ENCODE data around the gene RCCD1.

The RCCD1 gene

GRCh38 chr15:90979582-90979981 is 24.9 kb downstream of the RCCD1 start:
- TF ChIP-seq, protein P1, sequence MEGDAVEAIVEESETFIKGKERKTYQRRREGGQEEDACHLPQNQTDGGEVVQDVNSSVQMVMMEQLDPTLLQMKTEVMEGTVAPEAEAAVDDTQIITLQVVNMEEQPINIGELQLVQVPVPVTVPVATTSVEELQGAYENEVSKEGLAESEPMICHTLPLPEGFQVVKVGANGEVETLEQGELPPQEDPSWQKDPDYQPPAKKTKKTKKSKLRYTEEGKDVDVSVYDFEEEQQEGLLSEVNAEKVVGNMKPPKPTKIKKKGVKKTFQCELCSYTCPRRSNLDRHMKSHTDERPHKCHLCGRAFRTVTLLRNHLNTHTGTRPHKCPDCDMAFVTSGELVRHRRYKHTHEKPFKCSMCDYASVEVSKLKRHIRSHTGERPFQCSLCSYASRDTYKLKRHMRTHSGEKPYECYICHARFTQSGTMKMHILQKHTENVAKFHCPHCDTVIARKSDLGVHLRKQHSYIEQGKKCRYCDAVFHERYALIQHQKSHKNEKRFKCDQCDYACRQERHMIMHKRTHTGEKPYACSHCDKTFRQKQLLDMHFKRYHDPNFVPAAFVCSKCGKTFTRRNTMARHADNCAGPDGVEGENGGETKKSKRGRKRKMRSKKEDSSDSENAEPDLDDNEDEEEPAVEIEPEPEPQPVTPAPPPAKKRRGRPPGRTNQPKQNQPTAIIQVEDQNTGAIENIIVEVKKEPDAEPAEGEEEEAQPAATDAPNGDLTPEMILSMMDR (IDR thresholded peaks at IDR 0.05; ENCODE audit: low read depth, low read length), result no peak
- no peak overlapping the region for H3K27ac ChIP-seq
- peaks cover 95% of the 10 kb centered on the region for H3K36me3 ChIP-seq
- no peaks in the 10 kb centered on the region for H3K27me3 ChIP-seq (ENCODE audit: insufficient read depth, low read depth, severe bottlenecking)
- no peak for DNase-seq
- H3K4me3 ChIP-seq (ENCODE audit: low read depth, low read length), result no peak overlapping the region
- H3K9me3 ChIP-seq (ENCODE audit: severe bottlenecking), result no peaks in the 10 kb centered on the region

- Histone ChIP-seq H3K27ac (no peak overlapping the region), H3K9me3 (ENCODE audit: severe bottlenecking) (no peaks in the 10 kb centered on the region), H3K36me3 (peaks cover 85% of the 10 kb centered on the region), H3K27me3 (ENCODE audit: insufficient read depth, low read depth, severe bottlenecking) (no peaks in the 10 kb centered on the region), H3K4me3 (ENCODE audit: low read depth, low read length) (no peak overlapping the region)
- TF ChIP-seq, protein P1 (IDR thresholded peaks at IDR 0.05; ENCODE audit: low read depth, low read length), result no peak
- no peak for DNase-seq
Measured at GRCh38 chr15:90981681-90982080, 27.0 kb downstream of the RCCD1 start.

- Histone ChIP-seq H3K27ac (no peak overlapping the region), H3K9me3 (ENCODE audit: severe bottlenecking) (no peaks in the 10 kb centered on the region), H3K36me3 (peaks cover 80% of the 10 kb centered on the region), H3K27me3 (ENCODE audit: insufficient read depth, low read depth, severe bottlenecking) (no peaks in the 10 kb centered on the region), H3K4me3 (ENCODE audit: low read depth, low read length) (no peak overlapping the region)
- TF ChIP-seq, protein P1 (IDR thresholded peaks at IDR 0.05; ENCODE audit: low read depth, low read length), result no peak
- no peak for DNase-seq
Measured at GRCh38 chr15:90982135-90982534, 27.5 kb downstream of the RCCD1 start.

DNA sequence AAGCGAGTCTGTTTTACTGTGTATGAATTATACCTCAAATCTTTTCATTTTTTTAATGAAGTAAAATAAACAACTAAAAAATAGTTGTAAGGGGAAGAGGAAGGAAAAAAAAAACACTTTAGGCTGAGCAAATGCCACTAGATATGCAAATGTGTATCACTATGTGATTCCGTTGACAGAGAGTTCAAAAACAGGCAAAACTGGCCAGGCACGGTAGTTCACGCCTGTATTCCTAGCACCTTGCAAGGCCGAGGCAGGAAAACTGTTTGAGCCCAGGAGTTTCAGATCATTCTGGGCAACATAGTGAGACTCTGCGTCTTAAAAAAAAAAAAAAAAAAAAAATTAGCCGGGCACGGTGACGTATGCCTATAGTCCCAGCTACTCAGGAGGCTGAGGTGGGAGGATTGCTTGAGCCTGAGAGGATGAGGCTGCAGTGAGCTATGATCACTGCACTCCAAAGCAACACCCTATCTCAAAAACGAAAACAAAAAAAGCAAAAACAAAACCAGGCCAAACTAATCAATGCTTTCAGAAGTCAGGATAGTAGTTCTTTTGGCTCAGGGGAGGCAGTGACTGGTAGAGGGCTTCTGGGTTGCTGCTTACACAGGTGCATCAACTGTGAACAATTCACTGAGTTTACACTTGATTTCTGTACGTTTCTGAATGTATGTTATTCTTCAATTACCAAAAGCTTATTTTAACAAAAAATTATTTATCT is 32.3 kb downstream of the RCCD1 start:
- TF ChIP-seq, protein P1 (IDR thresholded peaks at IDR 0.05; ENCODE audit: low read depth, low read length), result no peak
- peak overlapping the region; percentile 78 for H3K27ac ChIP-seq
- no peaks in the 10 kb centered on the region for H3K27me3 ChIP-seq (ENCODE audit: insufficient read depth, low read depth, severe bottlenecking)
- peaks cover 44% of the 10 kb centered on the region for H3K36me3 ChIP-seq
- no peaks in the 10 kb centered on the region for H3K9me3 ChIP-seq (ENCODE audit: severe bottlenecking)
- no peak for DNase-seq
- no peak overlapping the region for H3K4me3 ChIP-seq (ENCODE audit: low read depth, low read length)

- TF ChIP-seq, protein P1 (IDR thresholded peaks at IDR 0.05; ENCODE audit: low read depth, low read length), result no peak
- no peak overlapping the region for H3K4me3 ChIP-seq (ENCODE audit: low read depth, low read length)
- H3K27me3 ChIP-seq (ENCODE audit: insufficient read depth, low read depth, severe bottlenecking), result no peaks in the 10 kb centered on the region
- H3K27ac ChIP-seq, result peak overlapping the region; percentile 78
- H3K36me3 ChIP-seq, result peaks cover 42% of the 10 kb centered on the region
- no peak for DNase-seq
- no peaks in the 10 kb centered on the region for H3K9me3 ChIP-seq (ENCODE audit: severe bottlenecking)
Measured at GRCh38 chr15:90987561-90988141, 33.0 kb downstream of the RCCD1 start.

All from WERI-Rb-1 (cell line).